Cardiac muscle cell (in vitro differentiated cells and primary cell): ENCODE results near the gene CSPG4. TPM values are rescaled to one million over a fixed set of nuclear protein-coding genes. Genes with fewer than 3 reads are reported as not detected.
"Not testable (repeated sequence)": the region's sequence is repeated elsewhere in the genome, so short reads cannot be mapped to it uniquely, and the experiment has no call there.

Experiments
- DNase-seq, 2 donors: peaks; one replicate each; pipeline versions ENCODE4 v3.0.0 to v3.0.0-alpha.2; 2010 to 2017; ENCODE audit warnings: low read depth in 1 of 2, low spot score in 1 of 2
- H3K27ac ChIP-seq: fragments of 200-600 bp; sonication (generic); 2 replicates; pipeline ENCODE4 v1.5.1; 2016
- H3K27me3 ChIP-seq: fragments of 200-600 bp; sonication (generic); 2 replicates; pipeline ENCODE4 v1.6.0; 2016; ENCODE audit warnings: control low read depth
- H3K36me3 ChIP-seq: fragments of 200-600 bp; sonication (generic); 2 replicates; pipeline ENCODE4 v1.5.1; 2016; ENCODE audit warnings: control low read depth
- H3K4me1 ChIP-seq: fragments of 200-600 bp; sonication (generic); 2 replicates; pipeline ENCODE4 v1.8.1; 2017; ENCODE audit warnings: low read depth, mild to moderate bottlenecking, mixed run types
- H3K4me3 ChIP-seq: fragments of 200-600 bp; sonication (generic); 2 replicates; pipeline ENCODE4 v1.5.1; 2016; ENCODE audit warnings: mild to moderate bottlenecking
- H3K9me3 ChIP-seq: fragments of 200-600 bp; sonication (generic); 2 replicates; pipeline ENCODE4 v1.5.1; 2017; ENCODE audit warnings: low read depth, mild to moderate bottlenecking, control low read depth
- polyA plus RNA-seq: library from polyadenylated mRNA; unstranded; fragments of >200 nt; fragmentation: Nextera tagmentation; extraction: Ambion mirVana; gene quantifications from 2 replicates; pipeline ENCODE4 v1.2.1, GENCODE V29; 2016
- total RNA-seq: library from RNA; depleted of rRNA; stranded (reverse); fragments of >200 nt; gene quantifications from 2 replicates; pipeline ENCODE4 v1.2.3, GENCODE V29; 2016
- TF ChIP-seq, protein P1 (sequence below): IDR thresholded peaks from 2 replicates; pipeline ENCODE4 v1.5.1; 2012; ENCODE audit warnings: low read depth, mild to moderate bottlenecking, low read length

The CSPG4 gene
- total and polyA plus RNA-seq, 2 experiments from 2014 or later = 7.1 to 30.6 TPM

DNA sequence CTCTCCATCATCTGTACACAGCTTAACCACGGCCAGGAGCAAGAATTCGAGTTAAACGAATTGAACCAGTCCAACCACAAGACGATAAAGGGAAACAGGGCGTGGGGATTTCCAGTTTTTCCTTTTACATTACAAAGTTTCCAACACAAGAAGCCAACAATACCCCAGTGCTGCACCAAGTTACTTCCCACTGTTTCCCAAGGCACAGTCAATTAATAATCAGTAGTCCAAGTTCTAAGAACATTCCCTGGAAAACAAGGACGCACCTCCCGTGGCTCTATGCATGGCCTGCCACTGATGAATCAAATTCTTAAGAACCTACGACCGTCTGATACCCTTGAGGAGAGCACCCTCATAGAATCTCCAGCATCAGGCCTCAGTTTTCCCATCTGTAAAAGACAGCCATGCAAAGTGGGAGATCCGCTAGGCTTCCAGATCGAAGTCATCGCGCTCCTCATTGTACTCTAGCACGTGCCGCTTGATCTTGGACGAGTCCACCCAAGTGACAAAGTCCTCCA, 73.4 kb downstream of the CSPG4 start:
- TF ChIP-seq, protein P1, sequence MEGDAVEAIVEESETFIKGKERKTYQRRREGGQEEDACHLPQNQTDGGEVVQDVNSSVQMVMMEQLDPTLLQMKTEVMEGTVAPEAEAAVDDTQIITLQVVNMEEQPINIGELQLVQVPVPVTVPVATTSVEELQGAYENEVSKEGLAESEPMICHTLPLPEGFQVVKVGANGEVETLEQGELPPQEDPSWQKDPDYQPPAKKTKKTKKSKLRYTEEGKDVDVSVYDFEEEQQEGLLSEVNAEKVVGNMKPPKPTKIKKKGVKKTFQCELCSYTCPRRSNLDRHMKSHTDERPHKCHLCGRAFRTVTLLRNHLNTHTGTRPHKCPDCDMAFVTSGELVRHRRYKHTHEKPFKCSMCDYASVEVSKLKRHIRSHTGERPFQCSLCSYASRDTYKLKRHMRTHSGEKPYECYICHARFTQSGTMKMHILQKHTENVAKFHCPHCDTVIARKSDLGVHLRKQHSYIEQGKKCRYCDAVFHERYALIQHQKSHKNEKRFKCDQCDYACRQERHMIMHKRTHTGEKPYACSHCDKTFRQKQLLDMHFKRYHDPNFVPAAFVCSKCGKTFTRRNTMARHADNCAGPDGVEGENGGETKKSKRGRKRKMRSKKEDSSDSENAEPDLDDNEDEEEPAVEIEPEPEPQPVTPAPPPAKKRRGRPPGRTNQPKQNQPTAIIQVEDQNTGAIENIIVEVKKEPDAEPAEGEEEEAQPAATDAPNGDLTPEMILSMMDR = no peak
- Histone ChIP-seq H3K36me3 (no peaks in the 10 kb centered on the region), H3K9me3 (no peaks in the 10 kb centered on the region), H3K4me3 (peak overlapping the region; percentile 75), H3K27me3 (no peaks in the 10 kb centered on the region), H3K4me1 (no peaks in the 10 kb centered on the region), H3K27ac (peak overlapping the region; percentile 86)
- peak in 1 of 2 donors; percentile 35 for DNase-seq

DNA sequence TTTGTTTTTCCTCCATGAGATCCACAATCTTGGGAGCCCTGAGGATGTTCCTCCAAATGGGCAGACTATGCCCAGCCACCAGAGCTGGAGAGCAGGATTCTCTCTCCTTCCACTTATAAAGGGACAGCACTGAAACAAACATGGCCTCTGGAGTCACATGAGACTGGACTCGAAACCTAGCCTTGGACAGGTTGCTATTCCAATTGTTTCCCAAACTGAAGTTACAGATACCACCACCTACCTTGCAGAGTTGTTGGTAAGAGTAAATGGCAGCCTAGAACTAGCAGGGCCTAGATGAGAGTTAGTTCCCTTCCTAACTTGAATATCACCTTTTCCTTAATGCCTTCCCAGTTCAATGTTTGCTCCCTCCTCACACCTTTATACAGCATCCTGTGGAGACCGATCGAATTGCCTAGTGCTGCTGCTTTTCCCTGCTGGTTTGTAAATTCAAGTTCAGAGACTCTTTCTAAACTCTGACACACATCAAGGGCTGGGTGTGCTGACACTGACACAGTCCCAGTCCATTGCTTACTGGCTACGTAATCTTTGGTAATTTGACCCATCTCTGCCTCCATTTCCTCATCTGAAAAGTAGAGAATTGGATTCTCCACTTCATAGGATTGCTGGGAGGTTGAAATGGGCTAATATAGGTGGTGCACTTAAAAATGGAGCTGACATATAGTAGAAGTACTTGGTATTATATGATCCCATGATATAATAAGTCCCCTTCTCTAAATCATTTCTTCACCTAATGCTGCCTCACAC, 75.2 kb downstream of the CSPG4 start:
- H3K4me3 ChIP-seq = no peak overlapping the region

DNA sequence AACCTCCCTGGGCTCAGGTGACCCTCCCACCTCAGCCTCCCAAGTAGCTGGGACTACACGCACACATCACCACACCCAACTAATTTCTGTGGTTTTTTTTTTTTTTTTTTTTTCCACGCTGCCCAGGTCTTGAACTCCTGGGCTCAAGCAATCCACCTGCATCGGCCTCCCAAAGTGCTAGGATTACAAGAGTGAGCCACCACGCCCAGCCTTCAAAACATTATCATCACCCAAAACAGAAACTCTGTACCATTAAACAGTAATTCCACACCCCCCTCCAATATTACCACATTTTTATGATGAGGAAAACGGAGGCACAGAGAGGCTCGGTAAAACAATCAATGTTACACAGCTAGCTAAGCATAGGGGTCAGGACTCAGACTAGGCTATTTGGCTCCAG, 76.6 kb downstream of the CSPG4 start:
- no peaks in the 10 kb centered on the region for H3K9me3 ChIP-seq
- H3K4me3 ChIP-seq = no peak overlapping the region
- no peaks in the 10 kb centered on the region for H3K4me1 ChIP-seq
- H3K27ac ChIP-seq = no peak overlapping the region
- no peak for DNase-seq
- no peaks in the 10 kb centered on the region for H3K36me3 ChIP-seq
- no peaks in the 10 kb centered on the region for H3K27me3 ChIP-seq
- TF ChIP-seq, protein P1 = no peak

More for the DNA sequence above, 75.2 kb downstream of the CSPG4 start:
- TF ChIP-seq, protein P1 = no peak
- Histone ChIP-seq H3K27ac (no peak overlapping the region), H3K4me1 (no peaks in the 10 kb centered on the region), H3K36me3 (no peaks in the 10 kb centered on the region), H3K9me3 (no peaks in the 10 kb centered on the region), H3K27me3 (no peaks in the 10 kb centered on the region)
- no peak for DNase-seq

DNA sequence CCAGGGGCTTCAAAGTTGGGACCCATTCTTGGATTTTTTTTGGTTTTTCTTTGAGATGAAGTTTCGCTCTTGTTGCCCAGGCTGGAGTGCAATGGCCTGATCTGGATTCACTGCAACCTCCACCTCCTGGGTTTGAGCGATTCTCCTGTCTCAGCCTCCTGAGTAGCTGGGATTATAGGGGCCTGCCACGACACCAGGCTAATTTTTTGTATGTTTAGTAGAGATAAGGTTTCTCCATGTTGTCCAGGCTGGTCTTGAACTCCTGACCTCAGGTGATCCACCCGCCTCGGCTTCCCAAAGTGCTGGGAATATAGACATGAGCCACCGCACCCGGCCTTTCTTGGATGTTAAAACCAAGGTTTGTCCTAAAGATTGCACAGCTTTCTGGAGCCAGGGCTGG, 78.7 kb downstream of the CSPG4 start:
- DNase-seq, H3K27me3 ChIP-seq, H3K4me3 ChIP-seq, H3K36me3 ChIP-seq, H3K9me3 ChIP-seq, H3K4me1 ChIP-seq: not testable (repeated sequence)
- peak overlapping the region; percentile 10 for H3K27ac ChIP-seq

DNA sequence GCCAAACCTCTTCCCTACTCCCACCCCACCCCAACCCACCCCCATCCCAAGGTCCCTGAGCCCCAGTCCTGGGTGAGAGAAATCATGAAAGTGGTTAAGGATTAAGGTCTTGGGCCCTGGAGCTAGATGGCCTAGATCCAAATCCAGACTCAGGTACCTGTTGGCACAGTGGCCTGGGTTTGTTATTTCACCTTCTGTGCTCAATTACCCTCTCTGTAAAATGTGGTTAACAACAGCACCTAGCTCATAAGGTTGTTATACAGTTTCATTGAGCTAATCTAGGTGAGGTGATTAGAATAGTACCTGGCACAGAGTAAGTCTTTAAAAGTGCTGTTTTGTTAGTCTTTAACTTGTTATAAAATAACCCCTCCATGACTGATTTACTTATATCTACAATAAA, 80.7 kb downstream of the CSPG4 start:
- H3K4me1 ChIP-seq = no peaks in the 10 kb centered on the region
- no peak for DNase-seq
- no peaks in the 10 kb centered on the region for H3K36me3 ChIP-seq
- no peaks in the 10 kb centered on the region for H3K27me3 ChIP-seq
- H3K4me3 ChIP-seq = no peak overlapping the region
- no peak overlapping the region for H3K27ac ChIP-seq
- TF ChIP-seq, protein P1 = no peak
- no peaks in the 10 kb centered on the region for H3K9me3 ChIP-seq
